GM12873 (cell line): ENCODE measurements around the gene HOXB3.

ENCODE experiments used
- TF ChIP-seq, protein P1 (sequence below): IDR thresholded peaks from 2 replicates; pipeline ENCODE4 v1.5.1; 2012; ENCODE audit warnings: low read depth, mild to moderate bottlenecking, moderate library complexity, low read length, control low read depth; ENCODE audit not compliant: insufficient read depth; ENCODE audit errors: missing control alignments

The HOXB3 gene

DNA sequence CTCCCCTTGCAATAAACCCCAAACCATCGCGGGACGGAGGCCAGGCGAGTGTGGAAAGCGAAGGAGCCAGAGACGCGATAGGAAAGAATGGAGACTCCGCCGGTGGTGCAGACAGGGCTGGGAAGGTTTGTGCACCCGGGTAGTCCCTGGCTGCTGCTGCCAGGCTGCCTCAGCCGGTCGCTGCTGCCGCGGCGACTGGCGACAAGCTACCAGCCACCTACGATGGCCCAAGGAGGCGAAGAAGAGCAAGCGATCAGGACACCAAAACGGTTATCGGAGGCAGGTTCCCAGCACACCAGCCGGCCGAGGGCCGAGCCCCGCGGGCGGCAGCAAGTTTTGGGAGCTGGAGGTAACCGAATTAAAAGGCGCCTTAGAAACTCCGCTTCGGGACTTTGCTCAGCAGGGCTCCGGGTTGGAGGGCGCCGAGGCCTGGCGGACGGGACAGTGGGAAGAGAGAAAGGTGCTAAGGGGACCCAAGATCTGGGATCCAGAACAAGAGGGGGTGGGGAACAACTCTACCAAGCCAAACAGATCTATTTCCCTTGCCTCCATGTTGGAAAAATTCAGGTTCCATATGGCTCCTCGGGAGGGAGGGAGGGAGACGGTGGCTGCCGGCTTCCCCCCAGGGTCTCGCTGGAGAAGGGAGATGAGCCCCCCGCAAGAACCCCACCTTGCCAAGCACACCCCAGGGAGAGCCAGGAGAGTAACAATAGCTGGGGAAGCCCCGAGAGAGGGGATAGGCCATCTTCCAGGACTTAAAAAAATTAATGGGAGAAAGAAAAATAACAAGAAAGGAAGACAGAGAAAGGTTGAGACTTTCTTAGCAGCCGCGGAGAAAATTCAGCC, 35.4 kb downstream of the HOXB3 start:
- TF ChIP-seq, protein P1, sequence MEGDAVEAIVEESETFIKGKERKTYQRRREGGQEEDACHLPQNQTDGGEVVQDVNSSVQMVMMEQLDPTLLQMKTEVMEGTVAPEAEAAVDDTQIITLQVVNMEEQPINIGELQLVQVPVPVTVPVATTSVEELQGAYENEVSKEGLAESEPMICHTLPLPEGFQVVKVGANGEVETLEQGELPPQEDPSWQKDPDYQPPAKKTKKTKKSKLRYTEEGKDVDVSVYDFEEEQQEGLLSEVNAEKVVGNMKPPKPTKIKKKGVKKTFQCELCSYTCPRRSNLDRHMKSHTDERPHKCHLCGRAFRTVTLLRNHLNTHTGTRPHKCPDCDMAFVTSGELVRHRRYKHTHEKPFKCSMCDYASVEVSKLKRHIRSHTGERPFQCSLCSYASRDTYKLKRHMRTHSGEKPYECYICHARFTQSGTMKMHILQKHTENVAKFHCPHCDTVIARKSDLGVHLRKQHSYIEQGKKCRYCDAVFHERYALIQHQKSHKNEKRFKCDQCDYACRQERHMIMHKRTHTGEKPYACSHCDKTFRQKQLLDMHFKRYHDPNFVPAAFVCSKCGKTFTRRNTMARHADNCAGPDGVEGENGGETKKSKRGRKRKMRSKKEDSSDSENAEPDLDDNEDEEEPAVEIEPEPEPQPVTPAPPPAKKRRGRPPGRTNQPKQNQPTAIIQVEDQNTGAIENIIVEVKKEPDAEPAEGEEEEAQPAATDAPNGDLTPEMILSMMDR = no peak

DNA sequence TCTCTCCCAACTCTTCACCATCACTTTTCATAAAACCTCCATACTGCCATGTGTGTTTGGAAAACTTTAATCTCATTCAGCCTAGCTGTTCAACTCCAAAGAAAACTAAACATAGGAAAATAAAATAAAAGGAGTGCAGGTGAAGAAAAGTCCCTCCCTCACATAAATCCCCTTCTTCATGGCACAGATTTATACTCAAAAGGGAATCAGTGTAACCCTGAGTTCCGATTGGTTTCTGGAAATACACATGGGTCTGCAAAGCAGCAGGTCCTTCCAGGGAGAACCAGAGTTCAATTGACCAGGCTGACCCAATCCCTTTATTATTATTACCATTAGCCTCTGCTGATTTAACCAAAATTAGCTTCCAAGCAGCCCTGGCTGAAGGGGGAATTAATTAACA, 36.2 kb downstream of the HOXB3 start:
- TF ChIP-seq, protein P1 = no peak

DNA sequence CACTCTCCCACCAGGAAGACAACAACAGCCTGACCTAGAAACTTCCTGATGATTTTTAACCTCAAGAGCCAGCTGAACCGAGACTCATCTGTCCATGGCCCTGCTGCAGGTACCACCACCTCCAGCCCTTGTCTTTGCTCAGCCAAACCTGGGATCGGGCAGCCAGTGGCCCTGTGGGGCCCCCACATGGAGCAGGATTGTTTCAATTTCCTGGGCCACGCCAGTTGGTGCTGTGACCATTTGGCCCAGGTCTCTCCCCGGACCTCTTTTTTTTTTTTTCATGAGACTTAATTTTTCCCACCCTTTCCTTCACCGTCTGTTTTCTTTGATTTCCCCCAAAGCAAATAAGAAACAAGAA, 36.9 kb downstream of the HOXB3 start:
- TF ChIP-seq, protein P1 = no peak

DNA sequence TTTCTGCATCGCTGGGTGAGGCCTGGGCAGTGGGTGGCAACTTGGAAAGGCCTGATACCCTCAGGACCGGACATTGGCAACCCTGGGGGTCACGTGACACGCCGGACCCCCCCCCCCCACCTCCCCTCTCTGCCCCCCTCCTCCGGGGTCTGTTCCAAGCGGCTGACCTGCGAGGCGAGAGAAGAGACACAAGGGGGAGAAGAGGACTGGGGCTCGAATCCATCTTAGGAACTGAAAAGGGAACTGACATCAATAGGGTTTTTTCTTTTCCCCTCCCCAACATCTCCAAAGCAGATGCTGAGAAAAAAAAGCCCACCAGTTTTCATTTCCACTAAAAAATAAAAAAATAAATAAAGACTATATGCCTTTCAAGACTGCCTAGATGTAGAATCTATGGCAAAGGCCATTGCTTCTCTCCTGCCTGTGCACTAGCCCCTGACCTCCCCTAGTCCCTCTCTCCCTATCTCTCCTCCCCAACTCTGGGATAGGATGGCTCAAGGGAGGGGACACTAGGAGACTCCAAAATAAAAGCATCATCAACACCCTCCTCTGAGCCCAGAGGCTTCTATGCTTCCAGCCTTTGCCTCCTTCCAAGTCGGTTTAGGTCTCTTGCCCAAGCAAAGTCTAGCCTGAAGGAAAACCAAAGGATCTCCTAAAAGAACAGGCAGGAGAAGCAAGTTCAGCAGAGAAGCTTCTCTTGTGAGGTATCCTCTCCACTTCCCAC, 37.4 kb downstream of the HOXB3 start:
- TF ChIP-seq, protein P1 = no peak

DNA sequence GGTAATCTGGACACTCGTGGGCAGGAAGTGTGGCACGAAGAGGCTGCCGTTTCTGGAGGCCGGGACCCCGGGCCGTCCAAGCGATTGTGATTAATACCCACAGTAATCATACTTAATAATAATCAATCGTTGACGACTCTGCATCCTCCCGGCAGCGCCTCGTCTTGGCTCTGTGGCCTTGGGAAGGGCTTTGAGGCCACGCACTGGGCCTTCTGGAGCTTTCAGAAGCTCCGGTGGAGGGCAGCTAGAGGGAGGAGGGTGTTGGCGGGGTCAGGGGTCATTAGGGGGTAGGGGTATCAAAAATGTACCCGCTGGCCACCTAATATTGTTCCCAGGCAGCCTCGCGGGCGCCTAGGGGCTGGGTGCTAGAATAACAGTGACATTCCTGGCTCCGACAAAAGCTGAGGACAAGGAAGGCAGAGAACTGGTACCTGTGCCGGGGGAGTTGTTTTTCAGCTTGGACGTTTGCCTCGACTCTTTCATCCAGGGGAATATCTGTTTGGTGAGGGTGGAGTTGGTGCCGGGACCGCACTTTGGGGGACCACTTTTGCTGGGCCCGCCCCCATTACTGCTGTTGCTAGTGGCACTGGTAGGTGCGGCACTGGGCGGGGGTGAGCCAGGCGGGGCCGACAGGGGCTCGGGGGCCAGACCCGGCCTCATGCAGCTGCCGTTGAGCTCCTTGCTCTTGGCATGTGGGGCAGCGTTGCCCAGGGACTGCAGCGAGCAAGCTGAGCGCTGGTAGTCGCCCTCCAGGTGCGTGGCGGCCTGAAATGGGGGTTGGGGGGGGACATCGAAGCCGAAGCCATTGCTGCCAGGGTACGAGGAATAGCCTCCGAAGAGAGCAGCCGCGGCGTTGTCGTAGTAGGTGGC, 38.2 kb downstream of the HOXB3 start:
- TF ChIP-seq, protein P1 = no peak

DNA sequence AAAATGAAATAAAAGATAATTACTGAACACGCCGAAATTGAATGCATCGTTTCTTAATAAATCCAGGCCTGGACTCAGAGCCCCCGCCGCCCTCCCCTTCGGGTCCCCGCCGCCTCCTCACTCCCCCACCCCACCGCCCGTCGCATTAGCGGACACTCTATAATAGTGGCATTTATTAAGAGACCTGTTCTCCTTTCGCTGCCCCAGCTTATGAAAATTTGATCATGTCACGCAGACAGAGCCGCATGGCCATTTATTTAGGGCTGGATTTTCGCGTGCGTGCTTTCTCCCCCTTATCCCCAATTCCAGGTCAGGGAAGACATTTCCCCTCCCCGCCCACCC, 38.9 kb downstream of the HOXB3 start:
- TF ChIP-seq, protein P1 = no peak
